Measurements from ENCODE around the gene MEI4.
"Not testable (repeated sequence)": the region's sequence is repeated elsewhere in the genome, so short reads cannot be mapped to it uniquely, and the experiment has no call there.

The MEI4 gene, protein sequence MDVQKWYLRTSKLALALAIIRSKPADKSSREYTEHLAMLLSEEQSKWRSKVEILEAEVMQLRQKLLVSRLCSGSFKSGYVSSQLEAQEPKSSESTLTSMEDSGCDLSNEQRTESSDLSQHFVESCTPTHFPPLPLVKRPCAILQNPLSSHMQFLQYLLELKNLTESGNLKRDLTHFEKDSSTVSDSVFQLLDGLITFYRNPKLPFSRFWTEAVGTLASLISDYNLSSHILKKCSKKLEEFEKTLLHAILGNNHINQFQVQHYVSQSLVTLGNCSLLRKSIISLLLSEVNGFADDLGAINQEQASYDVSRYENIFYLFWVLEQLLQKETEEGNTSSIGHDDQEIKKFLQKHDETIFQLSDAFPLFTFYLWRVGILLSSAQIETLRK

DNA sequence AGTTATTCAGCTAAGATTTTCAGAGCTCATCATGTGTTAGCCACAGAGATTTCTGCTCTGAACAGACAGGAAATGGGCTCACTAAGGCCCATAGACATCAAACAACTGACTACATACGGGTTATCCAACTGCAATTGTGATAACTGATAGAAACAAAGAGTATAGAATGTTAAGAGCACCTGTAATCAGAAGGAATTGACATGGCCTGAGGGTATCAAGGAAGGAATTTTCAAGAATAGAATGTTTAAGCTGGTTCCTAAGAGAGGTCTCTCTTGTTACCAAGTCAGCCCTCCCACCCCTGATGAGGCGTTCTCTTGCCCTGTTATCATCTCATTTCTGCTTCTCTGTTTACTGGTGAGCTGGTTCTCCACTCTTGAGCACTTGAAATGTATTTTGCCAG lies at the start of gene MEI4:
Gene MEI4 (plus strand): TSS at position 301 of the 400 bp plus-strand sequence. CDS start 37,633 bp downstream, outside the sequence.
- no peak for DNase-seq (ENCODE audit: low spot score)

DNA sequence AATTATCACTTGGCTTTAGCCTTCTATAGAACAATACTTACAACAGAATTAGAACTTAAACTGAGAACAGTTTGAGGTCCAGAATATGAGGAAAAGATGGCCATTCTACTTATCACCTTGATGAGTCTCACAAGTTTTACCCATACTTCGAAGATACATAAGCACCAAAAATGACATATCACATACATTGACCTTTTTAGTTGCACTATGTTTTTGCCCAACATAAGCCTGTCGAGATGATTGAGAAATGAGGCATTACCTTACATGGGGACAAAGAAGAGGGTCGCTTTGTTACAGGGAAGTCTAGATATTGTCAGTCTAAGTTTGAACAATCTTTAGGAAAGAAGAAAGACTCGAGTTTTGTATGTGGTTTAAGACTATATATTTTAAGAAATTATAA lies 48.4 kb upstream of the MEI4 start:
- DNase-seq (ENCODE audit: low spot score): no peak

DNA sequence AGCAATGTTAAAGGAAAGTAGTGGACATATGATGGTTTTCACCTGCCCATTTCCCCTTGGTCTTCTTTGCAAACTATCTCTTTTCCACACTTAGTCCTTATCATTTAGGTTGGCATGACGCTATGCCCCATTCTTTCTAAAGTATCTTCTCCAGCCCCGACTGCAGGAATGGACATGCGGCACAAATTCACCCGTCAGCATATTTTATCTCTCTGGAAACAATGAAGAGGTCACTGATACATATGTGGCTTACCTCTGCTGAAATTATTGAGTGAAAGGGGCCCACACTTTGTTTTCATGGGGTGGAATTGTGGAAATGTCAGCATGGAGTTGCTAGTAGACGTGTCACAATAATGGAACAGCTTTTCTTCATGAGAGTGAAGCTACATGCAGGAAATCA lies 45.8 kb upstream of the MEI4 start:
- DNase-seq (ENCODE audit: low spot score): no peak

DNA sequence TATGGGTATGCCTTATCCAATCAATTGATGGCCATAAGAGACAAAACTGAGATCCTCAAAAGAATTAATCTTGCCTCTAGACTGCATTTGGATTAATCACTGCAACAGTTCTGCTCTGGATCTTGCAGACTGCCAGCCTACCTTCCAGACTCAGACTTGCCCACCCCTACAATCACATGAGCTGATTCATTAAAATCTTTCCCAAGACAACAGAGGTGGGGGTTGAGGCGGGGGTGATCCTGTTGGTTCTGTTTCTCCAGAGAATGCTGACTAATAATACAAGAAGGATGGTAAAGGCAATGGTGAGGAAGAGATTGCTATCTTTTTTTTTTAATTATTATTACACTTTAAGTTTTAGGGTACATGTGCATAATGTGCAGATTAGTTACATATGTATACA lies 43.7 kb upstream of the MEI4 start:
- no peak for DNase-seq (ENCODE audit: low spot score)

DNA sequence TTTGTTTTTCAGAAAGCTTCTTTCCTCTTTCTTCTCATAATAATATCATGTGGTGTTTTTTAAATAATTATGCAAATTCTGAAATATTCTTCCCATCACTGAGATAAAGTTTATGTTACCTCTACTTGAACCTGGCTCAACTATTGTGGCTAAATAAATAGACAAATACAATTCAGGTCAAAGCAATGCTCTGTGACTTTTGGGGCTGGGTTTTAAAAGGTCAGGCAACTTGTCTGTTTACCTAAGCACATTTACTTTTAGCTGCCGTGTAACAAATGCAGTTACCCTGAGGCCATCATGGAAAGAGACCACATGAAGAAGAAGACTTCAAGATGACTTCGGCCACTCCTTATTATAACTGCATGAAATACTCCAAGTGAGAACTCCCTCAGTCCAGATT lies 33.7 kb upstream of the MEI4 start:
- DNase-seq (ENCODE audit: low spot score): no peak

DNA sequence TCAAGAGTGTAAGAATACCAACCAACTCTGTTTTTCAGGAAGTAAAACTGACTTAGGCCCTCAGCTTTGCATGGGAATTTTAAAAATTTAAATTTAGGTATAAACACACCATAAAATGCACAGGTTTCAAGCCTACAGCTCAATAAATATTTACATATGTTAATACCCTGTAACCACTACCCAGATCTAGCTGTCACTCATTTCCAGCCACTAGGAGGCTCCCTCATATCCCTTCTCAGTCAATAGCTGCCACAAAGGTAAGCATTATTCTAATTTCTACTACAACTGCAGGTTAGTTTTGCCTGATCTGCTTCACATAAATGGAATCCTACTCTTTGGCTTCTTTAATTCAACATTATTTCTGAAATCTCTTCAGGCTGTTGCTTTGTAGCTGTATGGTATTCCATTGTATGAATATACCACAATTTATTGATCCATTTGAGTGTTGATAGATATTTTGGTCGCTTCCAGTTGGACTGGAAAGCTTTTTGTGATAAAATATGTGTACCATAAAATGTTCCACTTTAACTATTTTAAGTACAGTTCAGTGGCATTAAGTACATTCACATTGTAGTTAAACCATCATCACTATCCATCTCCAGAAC lies 32.5 kb upstream of the MEI4 start:
- DNase-seq (ENCODE audit: low spot score): peak; percentile 38

DNA sequence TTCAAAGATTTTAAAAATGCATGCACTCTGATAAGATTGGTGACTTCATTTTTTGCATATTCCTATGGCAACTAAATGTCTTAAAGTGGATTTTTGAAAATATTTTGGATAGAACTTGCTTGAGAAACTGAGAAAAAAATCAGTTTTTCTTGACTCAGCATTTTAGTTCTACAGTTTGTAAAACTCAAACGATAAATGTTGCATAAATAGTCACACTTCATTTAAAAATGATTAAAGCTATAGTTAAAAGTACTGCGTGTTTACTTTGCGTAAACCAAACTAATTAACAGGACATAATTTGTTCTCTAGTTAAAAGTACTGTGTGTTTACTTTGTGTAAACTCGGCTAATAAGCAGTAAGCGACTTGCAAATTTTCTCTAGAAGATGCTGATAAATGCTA lies 28.3 kb upstream of the MEI4 start:
- DNase-seq (ENCODE audit: low spot score): no peak

DNA sequence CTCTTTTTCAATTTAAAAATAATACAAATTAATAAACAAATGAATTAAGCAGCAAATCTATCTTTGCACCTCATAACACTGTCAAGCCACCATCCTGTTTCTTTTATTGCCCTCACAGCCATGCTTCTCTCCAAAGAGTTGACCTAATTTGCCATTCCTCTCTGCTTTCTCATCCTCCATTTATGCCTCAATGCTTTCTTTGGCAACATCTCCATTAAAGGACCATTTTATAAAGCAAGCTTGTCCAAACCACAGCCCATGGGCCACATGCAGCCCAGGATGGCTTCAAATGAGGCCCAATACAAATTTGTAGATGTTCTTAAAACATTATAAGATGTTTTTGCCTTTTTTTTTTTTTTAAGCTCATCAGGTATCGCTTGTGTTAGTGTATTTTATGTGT lies 26.4 kb upstream of the MEI4 start:
- DNase-seq (ENCODE audit: low spot score): no peak

DNA sequence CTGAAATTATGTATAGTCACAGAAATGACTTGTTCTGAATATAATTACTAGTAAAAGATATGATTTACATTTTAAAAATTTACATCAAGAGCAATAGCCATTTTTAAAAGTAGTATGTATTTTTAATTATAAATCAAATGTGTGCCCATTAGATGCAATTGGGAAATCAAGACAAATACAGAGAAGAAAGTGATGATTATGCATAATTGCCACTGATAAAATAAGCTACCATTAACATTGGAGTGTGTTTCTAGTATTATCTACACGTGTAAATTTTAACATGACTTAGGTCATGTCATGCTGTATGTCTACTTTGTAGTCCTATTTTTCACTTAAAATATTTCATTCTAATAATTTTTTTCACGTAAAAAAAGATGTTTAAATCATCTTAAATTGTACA lies 22.8 kb upstream of the MEI4 start:
- no peak for DNase-seq (ENCODE audit: low spot score)

DNA sequence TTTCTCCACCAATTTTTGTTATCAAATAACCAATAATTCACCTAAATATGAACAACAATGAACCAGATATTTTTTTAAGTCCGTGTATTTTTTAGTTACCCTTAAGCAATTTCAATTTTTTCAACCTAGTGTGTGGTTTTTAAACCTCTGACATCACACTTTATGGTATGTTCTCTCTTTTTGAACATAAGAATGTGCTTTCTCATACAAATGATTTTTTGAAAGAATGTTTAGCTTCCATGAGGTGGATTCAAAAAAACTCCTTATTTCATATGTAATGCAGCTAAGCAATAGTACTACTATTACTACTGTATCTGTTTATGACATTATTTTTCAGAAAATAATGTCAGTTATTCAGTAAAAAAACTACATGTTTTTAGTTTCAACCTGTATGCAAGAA lies 19.4 kb upstream of the MEI4 start:
- DNase-seq (ENCODE audit: low spot score): no peak

DNA sequence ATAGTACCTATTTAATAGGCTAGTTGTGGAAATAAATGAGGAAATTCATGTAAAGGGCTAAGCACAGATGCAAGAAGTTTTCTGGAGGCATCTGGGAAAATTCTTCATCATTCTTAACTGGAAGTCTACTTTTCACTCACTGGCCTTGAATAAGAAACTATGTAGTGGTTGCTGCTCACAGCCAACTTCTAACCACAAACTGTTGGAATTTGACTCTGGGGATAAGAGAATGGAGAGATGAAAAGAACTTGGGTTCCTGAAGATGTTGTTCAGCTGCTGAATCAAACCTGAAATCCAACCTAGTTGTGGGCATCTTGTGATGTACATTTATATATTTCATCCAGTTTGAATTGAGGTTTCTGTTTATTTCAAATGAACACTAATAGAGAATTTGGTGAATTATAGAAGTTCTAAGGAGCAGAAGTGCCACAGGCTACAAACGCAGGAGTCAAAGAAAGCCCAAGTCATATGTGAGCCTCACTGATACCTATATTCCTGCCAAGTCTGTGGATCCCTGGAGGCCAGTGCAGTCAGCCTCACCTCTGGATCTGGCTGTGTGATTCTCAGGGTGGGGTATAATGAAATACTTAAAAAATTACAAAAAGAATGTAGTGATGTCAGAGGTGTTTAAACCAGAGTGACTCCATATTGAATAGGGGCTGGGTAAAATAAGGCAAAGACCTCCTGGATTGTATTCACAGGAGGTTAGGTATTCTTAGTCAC lies 18.7 kb upstream of the MEI4 start:
- DNase-seq (ENCODE audit: low spot score): no peak

DNA sequence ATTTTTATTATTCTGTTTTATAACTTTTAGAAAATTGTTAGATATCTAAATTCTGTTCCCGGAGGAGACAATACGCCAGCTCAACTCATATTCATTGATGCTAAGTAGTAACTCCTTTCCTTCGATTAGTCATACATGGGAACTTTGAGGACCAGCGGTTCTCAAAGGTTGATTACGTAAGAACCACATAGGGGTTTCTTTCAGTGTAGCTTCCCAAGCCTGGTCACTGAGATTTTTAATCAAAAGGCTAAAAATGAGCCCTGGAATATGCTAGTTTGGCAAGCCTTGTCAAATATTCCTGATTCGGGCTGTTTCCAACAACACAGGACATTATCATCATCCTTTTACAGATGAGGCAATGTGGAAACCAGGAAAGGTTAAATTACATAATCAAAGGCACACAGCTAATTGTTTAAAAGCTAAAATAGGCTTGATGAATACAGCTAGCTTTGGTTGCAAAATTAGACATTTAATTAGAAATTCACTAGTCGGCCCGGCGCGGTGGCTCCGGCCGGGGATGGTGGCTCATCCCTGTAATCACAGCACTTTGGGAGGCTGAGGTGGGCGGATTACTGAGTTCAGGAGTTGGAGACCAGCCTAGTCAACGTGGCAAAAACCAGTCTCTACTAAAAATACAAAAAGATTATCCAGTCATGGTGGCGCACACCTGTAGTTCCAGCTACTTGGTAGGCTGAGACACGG lies 14.6 kb upstream of the MEI4 start:
- no peak for DNase-seq (ENCODE audit: low spot score)

DNA sequence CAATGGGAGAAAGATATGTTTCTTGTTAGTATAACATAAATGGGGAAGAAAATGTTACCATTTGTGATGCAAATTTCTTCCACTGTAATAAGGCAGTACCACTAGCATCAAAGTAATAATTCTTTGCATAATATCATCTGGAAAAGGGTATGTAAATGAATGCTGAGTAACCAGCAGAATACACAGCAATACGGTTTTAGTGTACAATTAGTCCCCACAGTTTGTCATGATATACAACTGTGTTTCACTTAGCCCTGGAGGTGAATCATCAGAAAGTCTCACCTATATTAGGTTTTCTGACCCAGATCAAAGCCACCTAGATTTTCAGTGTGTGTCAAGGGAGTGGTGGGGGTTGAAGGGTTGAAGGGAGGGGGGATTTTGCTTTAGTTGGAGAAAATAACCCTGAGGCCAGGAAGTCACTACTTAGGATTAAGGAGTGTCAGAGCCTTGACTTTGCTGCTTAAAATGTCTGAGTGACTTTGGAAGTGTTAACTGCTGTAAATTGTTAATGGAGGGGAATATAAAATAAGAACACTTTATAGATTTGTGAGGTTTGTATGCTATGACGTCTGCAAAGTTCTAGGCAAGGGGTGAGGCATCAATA lies 8.6 kb upstream of the MEI4 start:
- DNase-seq (ENCODE audit: low spot score): no peak

DNA sequence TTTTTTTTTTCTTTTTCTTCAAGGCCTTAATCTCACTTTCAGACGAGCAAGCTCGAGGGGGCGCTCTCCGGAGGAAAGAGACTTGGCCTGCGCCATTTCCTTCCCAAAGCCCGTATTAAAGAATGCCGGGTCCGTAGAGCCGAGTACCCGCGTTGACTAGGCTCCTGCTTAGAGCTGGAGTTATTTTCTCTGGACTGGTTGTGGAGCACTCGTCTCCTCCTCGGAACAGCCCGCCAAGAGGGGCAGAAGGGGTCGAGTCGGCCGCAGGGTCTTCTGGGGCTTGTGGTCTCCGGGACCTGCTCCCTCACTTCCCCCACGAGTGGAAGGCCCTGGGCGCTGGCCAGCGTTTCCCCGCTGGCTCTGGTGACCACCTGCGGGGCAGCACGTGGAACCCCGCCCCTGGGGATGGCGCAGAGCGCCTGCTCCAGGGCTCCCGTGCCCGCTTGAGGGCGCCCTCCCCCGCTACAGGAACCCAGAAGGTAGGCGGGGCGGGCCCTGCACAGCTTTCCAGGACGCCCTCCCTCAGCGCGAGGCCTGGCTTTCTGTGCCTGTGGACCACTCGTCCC lies 2.7 kb upstream of the MEI4 start:
- no peak for DNase-seq (ENCODE audit: low spot score)

DNA sequence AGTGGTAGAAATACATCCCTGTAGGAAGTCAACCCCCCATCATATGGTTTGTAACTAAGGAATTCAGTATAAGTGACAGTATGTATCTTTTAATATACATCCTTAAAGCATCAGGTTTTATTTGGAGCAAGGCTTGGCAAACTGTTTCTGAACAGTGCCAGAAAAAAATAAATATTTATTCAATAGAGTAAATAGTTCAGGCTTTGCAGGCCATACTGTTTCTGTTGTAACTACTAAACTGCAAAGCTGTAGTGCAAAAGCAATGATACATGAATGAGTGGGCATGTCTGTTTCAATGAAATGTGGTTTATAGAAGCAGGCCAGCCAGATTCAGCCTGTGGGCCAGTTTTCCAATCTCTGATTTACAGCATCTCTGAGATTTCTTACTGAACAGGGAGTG lies 977 bp downstream of the MEI4 start:
- DNase-seq (ENCODE audit: low spot score): no peak

DNA sequence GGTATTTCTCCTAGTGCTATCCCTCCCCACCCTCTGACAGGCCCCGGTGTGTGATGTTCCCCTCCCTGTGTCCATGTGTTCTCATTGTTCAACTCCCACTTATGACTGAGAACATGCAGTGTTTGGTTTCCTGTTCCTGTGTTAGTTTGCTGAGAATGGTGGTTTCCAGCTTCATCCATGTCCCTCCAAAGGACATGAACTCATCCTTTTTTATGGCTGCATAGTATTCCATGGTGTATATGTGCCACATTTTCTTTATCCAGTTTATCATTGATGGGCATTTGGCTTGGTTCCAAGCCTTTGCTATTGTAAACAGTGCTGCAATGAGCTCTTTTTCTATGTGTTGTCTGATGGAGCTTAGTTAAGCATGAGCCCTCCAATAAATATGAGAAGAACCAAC lies 2.2 kb downstream of the MEI4 start:
- DNase-seq (ENCODE audit: low spot score): not testable (repeated sequence)

DNA sequence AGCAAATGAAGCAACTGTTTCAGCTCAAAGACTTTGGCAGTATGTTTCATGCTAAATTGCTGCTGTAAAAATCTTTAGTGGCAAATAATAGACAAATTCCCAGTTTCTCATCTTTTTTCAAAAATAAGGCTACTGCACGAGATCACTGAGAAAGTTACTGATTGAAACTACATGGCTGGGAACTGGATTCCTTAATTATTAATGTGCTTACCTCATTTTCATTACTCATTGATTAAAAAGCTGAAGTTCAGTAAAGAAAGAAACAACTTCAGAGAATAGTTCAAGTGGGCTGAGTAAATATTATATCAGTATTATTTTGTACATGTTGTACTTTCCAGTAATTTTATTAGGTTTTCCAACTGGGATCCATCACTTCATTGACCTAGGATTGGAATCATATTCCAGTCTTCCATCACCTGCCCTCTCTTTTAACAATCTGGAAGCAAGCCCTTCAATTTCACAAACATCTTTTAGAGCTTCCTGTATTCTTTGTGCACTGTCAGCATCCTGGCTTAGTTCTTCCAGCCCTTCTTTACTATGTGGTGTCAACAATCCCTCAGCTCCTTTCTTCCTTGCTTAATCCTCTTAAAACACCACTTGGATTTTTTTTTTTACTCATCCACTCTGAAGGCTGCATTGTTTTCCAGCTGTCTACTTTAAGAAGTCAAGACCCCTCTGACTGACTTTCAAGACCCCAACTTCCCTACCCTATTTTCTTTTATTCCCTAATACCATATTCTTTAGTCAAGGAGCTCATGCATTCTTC lies 4.3 kb downstream of the MEI4 start:
- DNase-seq (ENCODE audit: low spot score): peak; percentile 29

DNA sequence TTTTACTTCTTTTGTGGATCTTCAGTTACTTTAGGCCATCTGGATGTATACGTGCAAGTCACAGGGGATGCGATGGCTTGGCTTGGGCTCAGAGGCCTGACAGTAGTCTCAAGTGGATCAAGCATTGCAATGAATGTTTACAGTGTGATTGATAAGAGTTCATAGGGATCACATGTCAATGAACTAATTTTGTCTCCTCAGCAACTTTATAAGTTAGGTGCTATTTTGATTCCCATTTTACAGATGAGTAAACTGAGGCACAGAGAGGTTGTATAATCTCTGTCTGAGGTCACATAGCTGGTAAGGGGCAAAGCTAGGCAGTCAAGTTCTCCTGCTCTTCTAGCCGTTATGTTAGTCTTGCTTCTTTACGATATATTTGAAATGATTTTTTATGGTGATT lies 13.5 kb downstream of the MEI4 start:
- no peak for DNase-seq (ENCODE audit: low spot score)

DNA sequence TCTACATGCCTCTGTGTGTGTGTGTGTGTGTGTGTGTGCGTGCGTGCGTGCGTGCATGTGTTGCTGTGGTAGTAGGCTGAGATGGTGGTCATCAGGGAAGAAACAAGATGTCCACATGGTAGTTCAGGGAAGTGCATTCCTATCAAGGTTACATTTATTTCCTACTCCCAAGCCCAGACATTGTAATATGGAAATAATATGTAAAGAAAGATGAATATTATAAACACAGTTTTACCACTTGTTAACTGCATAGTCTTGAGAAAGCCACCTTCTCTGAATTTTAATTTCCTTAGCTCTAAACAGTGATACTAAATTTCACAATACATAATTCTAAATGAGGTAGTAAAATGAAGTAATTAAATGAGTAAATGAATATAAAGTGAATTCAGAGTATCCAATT lies 14.0 kb downstream of the MEI4 start:
- DNase-seq (ENCODE audit: low spot score): no peak

DNA sequence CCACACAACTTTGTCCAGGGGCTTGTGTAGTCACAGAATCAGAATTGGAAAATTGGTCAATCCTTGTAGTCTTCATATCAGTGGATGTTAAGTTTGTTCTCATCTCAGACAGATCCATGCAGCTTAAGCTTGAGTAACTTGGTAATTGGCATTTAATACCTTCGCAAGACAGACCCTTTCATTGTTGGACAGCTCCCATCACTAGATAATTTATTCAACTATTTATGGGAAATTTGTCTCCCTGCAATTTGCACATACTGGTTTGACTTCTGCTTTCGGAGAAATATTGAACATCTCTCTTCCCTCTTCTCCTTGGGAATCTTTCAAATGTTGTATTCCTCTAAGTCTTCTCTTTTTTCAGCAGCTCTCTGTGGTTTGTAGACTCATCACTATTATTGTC lies 17.1 kb downstream of the MEI4 start:
- no peak for DNase-seq (ENCODE audit: low spot score)

DNA sequence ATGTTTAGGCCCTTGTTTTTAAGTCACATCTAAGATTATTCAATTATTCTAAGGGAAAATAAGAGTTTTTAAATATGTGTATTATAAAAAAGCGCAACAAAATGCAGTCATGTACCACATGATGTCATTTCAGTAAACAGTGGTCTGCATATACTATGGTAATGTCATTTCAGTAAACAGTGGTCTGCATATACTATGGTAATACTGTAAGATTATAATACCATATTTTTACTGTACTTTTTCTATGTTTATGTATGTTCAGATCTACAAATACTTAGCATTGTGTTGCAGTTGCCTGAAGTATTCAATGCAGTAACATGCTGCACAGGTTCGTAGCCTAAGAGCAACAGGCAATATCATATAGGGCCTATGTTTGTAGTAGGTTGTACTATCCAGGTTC lies 21.4 kb downstream of the MEI4 start:
- DNase-seq (ENCODE audit: low spot score): no peak
